COLO829 (cell line): ENCODE results near the gene DYRK1A.

Source experiments
- DNase-seq: peaks from one replicate; pipeline ENCODE4 v3.0.0; 2012; ENCODE audit warnings: low spot score

The DYRK1A gene

DNA sequence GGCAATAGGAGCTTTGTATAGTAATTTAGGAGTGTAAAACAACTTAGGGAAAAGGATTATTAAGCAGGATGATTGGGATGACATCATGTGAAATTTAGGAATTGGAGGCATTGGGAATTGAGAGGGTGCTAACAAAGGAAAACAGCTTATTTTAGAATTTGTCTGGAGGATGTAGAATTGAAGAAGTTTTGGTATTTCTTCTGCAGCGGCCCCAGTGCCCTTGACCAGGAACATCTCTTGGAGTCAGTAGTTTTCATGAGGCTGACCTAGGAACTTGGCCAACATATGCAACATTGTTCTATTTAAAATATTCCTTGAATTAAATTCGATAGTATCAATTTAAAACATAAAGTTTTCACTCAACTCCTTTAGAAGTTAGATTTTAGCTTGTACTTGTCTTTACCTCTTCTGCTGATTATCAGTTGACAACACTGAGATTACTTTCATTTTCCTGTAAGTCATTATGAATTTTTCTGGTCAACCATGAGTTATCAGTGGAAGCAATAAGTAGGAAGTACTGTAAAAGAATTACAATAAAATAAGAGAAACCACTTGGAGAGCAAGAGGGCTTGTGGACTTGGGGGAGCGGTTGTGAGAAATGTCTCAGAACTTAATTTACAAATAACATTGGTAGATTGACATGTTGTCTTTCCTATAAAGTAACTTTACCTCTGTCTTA lies 52.8 kb downstream of the DYRK1A start:
- DNase-seq = no peak

DNA sequence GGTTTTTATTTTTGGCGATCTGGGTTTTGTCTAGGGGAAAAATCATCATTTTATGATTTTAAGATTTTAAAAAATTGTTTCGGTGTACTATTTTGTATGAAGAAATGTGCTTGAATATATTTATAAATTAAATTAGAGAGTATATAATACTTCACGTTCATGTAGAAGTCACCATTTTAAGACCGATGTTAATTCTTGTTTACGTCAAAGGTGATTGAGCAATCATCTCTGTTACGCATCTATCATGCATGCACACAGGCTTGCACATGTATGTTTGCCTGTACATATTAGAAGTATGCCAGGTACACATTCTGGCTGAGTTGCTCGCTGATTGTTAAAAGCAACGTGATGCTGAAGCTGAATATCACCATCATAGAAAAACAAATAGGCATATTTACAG lies 54.7 kb downstream of the DYRK1A start:
- no peak for DNase-seq

DNA sequence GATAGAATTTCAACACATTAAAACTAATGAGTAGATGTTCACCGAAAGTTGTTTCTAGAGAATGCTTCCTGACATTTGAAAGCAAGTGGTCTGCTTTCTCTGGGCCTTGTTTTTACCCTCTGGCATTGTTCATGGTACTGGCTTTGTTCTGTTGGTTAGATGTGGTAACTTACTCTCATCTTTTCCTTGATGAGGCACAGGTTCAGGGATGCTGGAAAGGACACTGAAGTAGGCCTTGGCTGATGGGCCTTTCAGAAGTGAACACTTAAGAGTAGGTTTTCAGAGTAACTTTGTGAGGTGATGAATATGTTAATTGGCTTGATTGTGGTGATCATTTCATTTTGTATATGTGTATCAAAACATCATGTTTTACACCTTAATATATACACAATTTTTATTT lies 55.8 kb downstream of the DYRK1A start:
- no peak for DNase-seq

DNA sequence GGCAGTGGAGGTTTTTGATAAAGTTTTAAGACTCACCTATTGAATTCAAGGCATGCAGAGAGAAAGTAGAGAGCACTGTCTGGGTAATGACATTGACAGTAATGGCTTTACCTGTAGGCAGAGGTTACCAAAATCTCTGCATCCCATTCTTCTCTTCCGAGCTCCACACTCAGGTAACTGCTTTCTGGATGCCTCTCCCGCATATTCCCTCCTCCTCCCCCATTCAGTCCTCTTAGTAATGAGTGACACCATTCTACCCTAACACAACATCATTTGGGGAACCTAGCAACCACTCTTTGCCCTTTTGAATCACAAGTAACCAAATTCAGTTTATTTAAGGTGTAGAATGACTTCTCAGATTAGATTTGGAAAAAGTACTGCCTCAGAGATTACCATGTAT lies 56.5 kb downstream of the DYRK1A start:
- DNase-seq = no peak

DNA sequence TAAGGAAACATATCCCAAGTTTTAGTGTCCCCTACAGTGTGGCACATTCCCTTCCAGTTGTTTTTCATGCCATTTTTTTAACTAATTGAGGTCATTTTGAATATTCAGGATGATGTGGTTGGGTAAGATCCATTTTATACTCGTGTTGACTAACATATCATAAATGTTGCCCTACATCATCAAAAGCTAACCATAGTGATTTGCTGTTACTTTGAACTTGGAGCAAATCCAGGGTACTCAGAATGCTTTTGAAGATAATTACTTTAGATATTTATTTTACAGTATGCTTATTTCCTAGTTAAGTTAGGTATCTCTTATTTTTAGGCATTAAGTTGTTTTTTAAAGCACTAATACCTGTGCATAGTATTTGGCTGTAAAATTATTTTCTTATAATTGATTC lies 57.8 kb downstream of the DYRK1A start:
- no peak for DNase-seq

DNA sequence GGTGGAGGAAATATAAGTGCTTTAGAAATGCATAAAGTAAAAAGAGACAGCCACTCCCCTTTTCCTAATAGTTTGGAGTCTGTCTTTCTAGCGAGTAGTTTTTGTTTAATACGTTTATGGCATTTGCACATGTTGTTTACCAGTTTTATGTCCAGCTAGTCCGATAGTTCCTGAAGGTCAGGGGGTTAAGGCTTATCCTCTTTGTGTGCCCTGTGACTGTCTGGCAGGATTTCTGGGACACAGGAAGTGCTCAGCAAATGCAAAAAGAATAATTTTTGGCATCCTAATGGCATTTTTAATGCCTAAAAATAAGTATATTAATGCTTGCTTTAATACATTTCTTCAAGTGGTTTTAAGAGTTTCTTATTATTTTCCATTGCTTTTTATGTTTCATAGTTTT lies 58.4 kb downstream of the DYRK1A start:
- no peak for DNase-seq

DNA sequence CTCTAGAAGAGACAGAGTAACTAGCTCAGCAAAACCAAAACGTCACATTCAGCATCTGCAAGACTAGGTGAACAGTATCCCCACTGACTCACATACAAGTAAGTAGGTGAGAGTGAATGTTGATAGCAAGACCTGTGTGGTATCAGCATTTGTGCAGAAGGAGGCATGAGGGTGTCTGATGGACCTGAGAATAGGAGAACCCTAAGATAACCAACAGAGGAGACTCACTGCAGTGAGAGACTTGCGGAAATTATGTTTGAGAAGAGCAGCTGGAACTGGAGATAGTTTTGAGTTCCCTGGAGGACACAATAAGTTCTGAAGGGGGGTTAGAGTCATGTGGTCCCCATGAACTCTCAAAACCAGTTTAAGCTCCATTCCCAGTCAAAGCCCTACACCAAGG lies 59.1 kb downstream of the DYRK1A start:
- no peak for DNase-seq

DNA sequence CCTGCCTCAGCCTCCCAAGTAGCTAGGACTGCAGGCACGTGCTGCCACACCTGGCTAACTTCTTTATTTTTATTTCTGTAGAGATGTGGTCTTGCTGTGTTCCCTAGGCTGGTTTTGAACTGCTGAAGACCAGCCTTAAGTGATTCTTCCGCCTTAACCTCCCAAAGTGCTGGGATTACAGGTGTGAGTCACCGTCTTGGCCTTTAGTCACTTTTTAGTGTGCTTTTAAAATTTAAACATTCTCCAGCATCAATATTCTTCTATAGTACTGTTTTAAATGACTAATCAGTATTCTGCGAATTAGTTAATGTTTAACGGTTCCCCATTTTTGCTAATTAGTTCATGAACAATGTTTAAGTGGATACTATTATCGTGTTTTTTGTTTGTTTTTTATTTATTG lies 60.6 kb downstream of the DYRK1A start:
- DNase-seq = no peak

DNA sequence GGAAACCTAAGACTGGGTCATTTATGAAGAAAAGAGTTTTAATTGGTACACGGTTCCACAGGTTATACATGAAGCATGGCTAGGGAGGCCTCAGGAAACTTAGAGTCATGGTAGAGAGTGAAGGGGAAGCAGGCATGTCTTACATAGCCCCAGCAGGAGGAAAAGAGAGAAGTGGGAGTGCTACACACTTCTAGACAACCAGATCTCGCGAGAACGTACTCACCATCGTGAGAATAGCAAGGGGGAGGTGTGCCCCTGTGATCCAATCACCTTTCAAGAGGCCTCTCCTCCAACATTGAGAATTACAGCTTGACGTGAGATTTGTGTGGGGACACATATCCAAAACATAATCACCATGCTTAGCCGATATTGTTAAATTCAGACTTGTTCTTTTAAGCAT lies 62.8 kb downstream of the DYRK1A start:
- no peak for DNase-seq

DNA sequence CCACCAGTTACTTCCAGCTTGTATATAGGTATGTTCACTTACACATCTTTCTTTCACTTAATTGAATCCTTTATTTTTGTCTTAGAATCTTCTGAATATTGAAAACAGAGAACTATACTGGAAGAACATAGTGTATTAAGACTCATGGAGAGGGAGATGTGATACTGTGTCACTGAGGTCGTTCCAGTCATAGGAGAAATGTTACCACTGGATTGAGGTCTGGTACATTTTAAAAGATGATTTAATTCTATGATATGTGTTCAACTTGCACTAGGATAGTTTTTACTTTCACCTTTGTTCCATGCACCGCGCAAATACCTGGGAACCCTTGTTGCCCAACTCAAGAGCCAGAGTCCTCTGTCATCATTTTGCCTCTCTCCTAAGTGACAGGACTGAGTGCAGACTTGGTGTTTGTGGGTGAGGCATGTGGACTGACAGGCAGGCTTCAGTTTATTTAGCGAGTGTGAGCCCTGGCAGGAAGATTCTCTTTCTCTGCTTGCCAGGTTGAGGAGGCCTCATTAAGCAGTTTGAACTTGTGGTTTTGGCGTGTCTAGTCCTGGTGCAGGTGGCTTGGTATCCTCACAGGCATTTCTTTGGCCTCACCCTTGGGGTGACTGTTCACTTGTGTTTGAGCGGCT lies 63.7 kb downstream of the DYRK1A start:
- no peak for DNase-seq

DNA sequence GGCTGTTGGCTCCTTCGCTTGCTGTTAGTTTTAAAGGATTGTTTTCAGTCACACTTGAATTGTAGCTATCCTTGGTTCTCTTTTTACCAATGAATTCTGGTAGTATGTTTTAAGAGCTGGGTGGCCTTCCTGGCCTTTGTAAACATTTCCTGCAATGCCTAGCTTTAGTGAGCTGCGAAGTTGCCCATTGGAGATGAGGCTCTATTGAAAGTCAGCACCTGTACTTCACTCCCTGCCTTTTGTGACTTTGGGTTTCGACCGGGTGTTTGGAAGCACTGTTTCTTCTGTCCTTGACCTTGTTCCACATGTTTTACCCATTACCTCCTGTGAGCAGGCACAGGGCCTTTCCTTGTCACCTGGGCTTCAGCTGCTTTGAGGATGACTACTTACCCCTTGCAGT lies 64.7 kb downstream of the DYRK1A start:
- DNase-seq = no peak

DNA sequence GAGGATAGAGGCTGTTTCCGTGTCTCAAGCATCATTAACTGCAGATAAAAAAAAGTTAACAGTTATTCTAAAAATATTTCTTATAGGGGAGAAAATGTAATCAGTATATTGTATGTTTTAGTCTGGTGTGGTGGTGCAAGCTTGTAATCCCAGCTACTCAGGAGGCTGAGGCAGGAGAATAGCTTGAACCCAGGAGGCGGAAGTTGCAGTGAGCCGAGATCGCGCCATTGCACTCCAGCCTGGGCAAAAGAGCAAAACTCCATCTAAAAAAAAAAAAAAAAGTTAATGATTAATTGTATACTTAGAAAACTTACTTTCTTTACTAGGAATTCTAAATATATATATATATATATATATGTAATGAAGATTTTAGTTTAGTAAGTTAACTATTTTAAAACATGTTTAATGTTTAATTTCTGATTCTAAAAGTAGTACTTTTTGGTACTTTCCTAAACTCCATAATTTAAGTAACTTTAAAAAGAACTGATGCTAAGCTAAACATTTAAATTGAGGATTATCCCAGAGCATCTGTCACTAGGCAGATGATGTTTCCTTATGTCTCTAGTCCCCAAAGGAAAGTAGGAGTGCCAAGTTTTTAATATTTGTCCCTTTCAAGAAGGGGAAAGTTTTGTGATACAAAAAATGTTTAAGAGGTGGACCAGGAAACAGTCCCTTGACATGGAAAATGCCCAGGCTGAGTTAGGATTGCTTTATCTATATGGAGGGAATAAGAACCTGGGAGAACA lies 66.3 kb downstream of the DYRK1A start:
- DNase-seq = no peak

DNA sequence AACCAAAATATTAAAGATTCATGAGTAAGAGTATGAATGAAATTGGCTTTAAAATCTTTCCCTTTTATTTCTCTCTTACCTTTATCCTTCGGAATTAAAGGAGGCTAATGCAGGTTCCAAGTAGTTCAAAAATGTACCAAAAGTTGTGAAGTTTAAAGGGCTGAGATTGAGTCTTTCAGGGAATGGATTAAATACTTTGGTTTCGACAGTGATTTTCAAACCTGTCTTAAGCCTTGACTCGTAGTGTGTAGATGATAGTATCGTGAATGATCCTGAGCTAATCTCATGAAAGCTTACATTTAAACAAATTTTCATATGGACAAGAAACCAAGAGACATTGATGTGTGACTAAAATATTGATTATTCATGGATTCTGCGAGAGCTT lies 66.9 kb downstream of the DYRK1A start:
- DNase-seq = no peak

DNA sequence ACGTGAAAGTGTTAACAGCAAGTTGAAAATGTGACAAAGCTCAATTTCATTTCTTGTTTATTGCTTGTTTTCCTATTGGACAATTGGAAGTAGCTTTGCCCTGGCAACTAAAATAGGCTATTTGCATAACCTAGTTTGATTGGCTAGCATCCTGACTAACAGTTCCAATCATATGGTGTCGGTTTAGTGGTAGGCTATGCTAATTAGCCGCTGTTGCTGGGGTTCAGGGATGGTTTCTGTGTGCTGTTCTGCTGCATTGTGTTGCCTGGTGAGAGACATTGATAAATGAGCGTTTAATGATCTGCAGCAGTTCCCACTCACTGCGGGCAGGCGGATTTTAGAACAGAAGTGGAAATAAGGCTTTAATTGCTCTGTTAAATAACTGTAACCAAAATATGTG lies 68.5 kb downstream of the DYRK1A start:
- DNase-seq = no peak

DNA sequence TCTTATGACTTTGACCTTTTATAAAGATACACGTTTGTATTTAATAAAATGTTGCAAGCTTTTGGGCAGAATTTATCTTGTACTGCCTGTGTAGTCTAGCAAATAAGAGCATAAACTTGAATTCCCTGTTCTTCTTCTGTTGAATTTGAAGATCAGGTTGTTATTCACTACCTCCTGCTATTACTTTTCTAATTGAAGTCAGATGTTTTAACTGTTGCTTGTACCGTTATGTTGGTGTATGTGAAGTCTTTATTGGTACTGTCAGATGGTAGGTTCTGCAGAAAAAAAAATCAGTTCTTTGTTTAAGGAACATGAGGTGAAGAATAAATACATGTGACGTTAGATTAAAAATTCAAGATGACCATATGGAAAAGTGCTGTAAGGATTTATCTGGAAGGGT lies 69.1 kb downstream of the DYRK1A start:
- DNase-seq = no peak

DNA sequence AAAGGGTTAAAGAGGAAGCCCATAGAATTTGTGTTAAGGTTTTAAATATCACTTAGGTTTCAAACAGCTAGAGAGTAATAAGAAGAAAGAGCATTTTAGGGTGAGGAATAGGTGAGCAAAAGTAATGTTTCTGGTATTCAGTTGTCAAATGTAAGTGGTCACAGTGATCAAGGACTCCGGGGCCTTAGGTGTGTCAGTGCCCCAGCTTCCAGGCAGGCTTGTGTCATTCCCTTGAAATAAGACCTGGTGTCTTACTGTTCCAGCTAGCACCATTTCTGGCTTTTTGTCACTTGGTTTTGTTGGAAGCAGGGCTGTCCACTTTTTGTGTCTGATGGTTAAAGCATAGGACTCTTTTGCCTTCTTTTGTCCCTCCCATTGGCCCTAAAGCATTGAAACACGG lies 69.6 kb downstream of the DYRK1A start:
- DNase-seq = no peak

DNA sequence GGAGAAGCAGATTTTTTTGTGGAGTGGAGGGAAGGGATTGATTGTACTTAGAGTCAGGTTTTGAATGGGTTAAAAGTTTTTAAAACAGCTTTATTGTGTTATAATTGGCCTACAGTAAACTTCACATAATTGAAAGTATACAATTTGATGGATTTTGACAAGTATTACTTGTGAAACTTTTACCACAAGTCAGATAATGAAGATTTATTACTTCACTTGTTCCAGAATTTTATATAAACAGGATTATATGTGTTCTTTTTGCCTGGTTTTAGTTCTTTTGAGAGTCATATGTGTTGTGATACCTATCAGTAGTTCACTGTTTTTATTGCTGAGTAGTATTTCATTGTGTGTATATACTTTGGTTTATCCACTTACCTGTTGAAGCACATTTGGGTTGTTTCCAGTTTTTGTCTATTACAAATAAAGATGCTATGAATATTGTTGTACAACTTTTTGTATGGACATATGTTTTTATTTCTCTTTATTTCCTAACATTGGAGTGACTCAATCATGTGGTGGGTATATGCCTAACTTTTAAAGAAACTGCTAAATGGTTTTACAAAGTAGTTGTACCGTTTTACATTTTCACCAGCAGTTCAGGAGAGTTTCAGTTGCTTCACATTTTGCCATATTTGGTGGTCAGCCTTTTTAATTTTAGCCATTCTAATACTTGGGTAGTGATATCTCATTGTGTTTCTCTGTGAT lies 71.0 kb downstream of the DYRK1A start:
- no peak for DNase-seq

DNA sequence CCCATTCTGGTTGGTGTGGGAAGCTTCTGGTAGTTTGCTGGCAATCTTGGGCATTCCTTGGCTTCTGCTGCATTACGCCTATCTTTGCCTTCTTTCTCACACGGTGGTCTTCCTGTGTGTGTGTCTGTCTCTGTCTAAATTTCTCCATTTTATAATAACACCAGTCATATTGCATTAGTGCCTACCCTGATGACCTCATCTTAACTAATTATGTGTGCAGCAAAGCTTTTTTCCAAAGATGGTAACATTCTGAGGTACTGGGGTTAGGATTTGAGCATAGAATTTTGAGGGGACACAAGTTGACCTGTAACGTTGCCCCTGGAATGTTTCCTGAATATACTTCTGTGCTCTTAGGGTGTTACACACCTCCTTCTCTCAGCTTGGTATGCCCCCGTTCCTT lies 77.1 kb downstream of the DYRK1A start:
- no peak for DNase-seq

DNA sequence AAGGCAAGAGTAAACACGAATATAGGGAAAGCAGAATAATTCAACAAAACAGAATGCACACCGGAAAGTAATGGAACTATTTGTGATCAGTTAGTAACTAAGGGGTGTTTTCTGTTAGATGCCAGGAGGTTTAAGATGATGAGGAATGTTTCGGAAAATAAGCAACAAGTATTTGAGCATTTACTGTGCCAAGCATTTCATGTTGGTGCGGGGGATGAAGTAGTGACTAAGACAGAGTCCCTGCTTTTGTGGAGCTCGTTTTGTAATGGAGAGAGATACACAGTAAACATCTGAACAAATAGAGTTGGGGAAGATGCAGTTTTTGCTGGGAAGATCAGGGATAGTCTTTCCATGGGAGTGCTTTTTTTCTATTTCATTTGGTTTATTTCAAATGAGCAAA lies 78.7 kb downstream of the DYRK1A start:
- no peak for DNase-seq

DNA sequence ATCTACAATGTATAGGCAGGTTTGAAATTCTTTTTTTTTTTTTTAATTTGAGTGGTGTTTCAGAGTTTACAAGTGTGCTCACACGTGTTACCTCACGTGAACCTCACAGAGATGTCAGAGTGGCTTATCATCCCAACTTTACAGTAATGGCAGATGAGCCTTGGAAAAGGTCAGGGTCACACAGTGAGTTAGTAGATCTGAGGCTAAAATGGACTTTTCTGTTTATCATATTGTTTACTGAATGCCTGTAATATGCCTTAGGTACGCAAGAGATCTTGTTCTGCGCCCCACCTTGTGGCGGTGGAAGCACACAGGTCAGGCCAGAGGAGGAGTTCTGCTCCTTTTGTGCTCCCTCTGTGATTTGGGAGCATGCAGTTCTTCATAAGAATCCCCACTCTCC lies 80.0 kb downstream of the DYRK1A start:
- no peak for DNase-seq

DNA sequence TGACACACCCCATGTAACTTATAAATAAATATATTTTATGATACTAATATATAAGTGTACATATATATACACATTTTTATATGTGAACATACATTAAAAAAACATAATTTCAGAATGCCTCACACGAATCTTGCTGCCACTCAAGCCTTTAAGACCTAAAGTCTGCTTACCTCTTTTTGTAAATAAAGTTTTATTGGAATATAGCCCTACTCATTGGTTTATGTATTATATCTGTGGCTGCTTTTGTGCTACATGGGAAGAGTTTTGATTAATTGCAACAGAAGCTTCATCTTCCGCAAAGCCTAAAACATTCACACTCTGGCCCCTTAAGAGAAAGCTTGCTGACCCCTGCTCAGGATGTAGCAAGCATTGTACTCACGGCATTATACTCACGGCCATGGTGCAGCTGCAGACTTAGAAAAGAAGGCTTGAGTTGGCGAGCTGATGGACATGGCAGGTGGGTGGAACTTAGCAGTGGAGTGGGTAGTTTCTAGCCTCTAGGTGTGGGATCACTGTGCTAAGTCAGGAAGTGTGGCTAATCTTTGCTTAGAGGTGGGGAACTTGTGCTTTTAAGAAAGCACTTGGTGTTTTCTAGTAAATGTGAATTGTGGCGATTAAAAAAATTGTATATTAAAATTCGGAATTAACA lies 80.8 kb downstream of the DYRK1A start:
- DNase-seq = no peak

DNA sequence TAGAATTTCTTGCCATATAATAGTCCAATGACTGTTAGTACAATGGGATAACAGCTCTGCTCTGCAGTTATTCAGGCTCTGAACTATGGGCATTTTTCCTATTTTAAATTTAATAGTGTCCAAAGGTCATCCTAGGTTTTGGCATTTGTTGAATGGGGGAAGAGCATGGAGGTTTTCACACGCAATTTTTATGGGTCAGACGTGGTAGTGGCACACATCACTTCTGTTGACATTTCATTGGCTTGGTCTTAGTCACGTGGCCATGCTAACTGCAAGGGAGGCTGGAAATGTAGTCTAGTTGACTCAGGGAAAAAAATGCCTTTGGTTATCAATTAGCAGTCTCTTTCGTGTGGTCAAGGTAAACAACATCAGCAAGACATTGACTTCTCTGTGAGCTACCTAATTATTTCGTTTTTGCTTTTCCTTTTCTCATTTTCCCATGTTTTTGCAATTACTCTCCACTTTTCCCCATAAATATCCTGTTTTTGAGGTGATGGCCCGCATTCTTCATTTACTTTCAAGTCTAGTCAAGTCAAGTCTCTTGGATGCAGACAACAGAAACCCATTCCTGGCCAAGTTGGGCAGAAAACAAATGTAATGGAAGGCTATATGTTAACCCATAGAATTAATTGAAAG lies 82.8 kb downstream of the DYRK1A start:
- no peak for DNase-seq
